Neural cell (in vitro differentiated cells): ENCODE results near the gene AQP6. TPM values are rescaled to one million over a fixed set of nuclear protein-coding genes. Genes with fewer than 3 reads are reported as not detected.

Experiments
- H2AFZ ChIP-seq: fragments of 200-600, 300-800 bp; sonication (generic), shearing (Covaris generic); 2 replicates; pipeline ENCODE4 v1.6.0; 2014; ENCODE audit warnings: low read depth, mild to moderate bottlenecking, antibody characterized with exemption, low read length, moderate library complexity
- H3F3A ChIP-seq: fragments of 200-600 bp; shearing (Covaris generic); 2 replicates; pipeline ENCODE4 v1.6.1; 2016; ENCODE audit warnings: mild to moderate bottlenecking, moderate library complexity, mixed read lengths, antibody characterized with exemption, low read length; ENCODE audit not compliant: insufficient read depth, poor library complexity, severe bottlenecking
- H3K27ac ChIP-seq: fragments of 200-600, 300-800 bp; sonication (generic), shearing (Covaris generic); 2 replicates; pipeline ENCODE4 v1.5.1; 2014; ENCODE audit warnings: mild to moderate bottlenecking, low read length, moderate library complexity
- H3K27me3 ChIP-seq: fragments of 300-800, 200-600 bp; sonication (generic), shearing (Covaris generic); 2 replicates; pipeline ENCODE4 v1.6.0; 2014; ENCODE audit warnings: mild to moderate bottlenecking, low read depth, low read length, moderate library complexity; ENCODE audit not compliant: insufficient read depth
- H3K36me3 ChIP-seq: fragments of 300-800, 200-600 bp; sonication (generic), shearing (Covaris generic); 2 replicates; pipeline ENCODE4 v1.5.1; 2014; ENCODE audit warnings: mild to moderate bottlenecking, antibody characterized with exemption, low read length, moderate library complexity; ENCODE audit not compliant: insufficient read depth
- H3K4me2 ChIP-seq: fragments of 300-800, 200-600 bp; sonication (generic), shearing (Covaris generic); 2 replicates; pipeline ENCODE4 v1.6.0; 2014; ENCODE audit warnings: mild to moderate bottlenecking, low read length
- H3K4me3 ChIP-seq: fragments of 300-800, 200-600 bp; sonication (generic), shearing (Covaris generic); 2 replicates; pipeline ENCODE4 v1.5.1; 2014; ENCODE audit warnings: mild to moderate bottlenecking, low read length, moderate library complexity
- H3K79me2 ChIP-seq: fragments of 200-600 bp; shearing (Covaris generic); replicated peaks from 2 replicates; pipeline ENCODE4 v1.6.0; 2014; ENCODE audit warnings: mild to moderate bottlenecking, low read length, moderate library complexity; ENCODE audit not compliant: insufficient read depth
- H3K9ac ChIP-seq: fragments of 300-800, 200-600 bp; sonication (generic), shearing (Covaris generic); 2 replicates; pipeline ENCODE4 v1.6.1; 2016; ENCODE audit warnings: mild to moderate bottlenecking, low read length, mixed read lengths
- H3K9me2 ChIP-seq: fragments of 200-600 bp; shearing (Covaris generic); 2 replicates; pipeline ENCODE4 v1.6.1; 2016; ENCODE audit warnings: mild to moderate bottlenecking, low read length, mixed read lengths; ENCODE audit not compliant: insufficient read depth
- H3K9me3 ChIP-seq: fragments of 200-600, 300-800 bp; sonication (generic), shearing (Covaris generic); 2 replicates; pipeline ENCODE4 v1.6.1; 2016; ENCODE audit warnings: mild to moderate bottlenecking, mixed run types, low read length, moderate library complexity, mixed read lengths
- H4K20me1 ChIP-seq: fragments of 200-600 bp; shearing (Covaris generic); 2 replicates; pipeline ENCODE4 v1.6.1; 2016; ENCODE audit warnings: mild to moderate bottlenecking, mixed run types; ENCODE audit not compliant: insufficient read depth
- EP300 ChIP-seq: fragments of 450-650 bp; conservative IDR thresholded peaks from 2 replicates; pipeline ENCODE4 v1.6.1; 2014; ENCODE audit warnings: antibody characterized with exemption, mild to moderate bottlenecking, moderate library complexity; ENCODE audit not compliant: poor library complexity, severe bottlenecking
- EZH2 ChIP-seq: fragments of 200-600, 300-800 bp; shearing (Covaris generic), sonication (generic); IDR thresholded peaks from 2 replicates; pipeline ENCODE4 v1.6.1; 2014; ENCODE audit warnings: antibody characterized with exemption, low read length, borderline replicate concordance, mild to moderate bottlenecking; ENCODE audit not compliant: insufficient read depth, poor library complexity, severe bottlenecking
- MXI1 ChIP-seq: fragments of 450-650 bp; conservative IDR thresholded peaks from 2 replicates; pipeline ENCODE4 v1.6.1; 2014; ENCODE audit warnings: antibody characterized with exemption, mild to moderate bottlenecking; ENCODE audit not compliant: poor library complexity, severe bottlenecking
- POLR2AphosphoS5 ChIP-seq: IDR thresholded peaks from 2 replicates; pipeline ENCODE4 v1.6.1; 2012
- RAD21 ChIP-seq: fragments of 450-650 bp; conservative IDR thresholded peaks from 2 replicates; pipeline ENCODE4 v1.6.1; 2014; ENCODE audit warnings: antibody characterized with exemption, mild to moderate bottlenecking, moderate library complexity
- REST ChIP-seq: IDR thresholded peaks from 2 replicates; pipeline ENCODE4 v1.6.1; 2012; ENCODE audit warnings: borderline replicate concordance
- SMC3 ChIP-seq: fragments of 450-650 bp; conservative IDR thresholded peaks from 2 replicates; pipeline ENCODE4 v1.6.1; 2014; ENCODE audit warnings: antibody characterized with exemption, mild to moderate bottlenecking, moderate library complexity; ENCODE audit not compliant: poor library complexity
- TAF1 ChIP-seq: IDR thresholded peaks from 2 replicates; pipeline ENCODE4 v1.6.1; 2012; ENCODE audit warnings: low read depth
- polyA plus RNA-seq: library from polyadenylated mRNA; depleted of rRNA; stranded (reverse); fragments of >200 nt; gene quantifications from 2 replicates; pipeline ENCODE4 v1.2.3, GENCODE V29; 2014
- TF ChIP-seq, protein P1 (sequence below): fragments of 450-650 bp; IDR thresholded peaks from 2 replicates; pipeline ENCODE4 v1.5.1; 2014; ENCODE audit warnings: antibody characterized with exemption, mild to moderate bottlenecking, moderate library complexity; ENCODE audit not compliant: poor library complexity, severe bottlenecking

The AQP6 gene
- polyA plus RNA-seq, 1 donor from 2014 or later, result not detected

DNA sequence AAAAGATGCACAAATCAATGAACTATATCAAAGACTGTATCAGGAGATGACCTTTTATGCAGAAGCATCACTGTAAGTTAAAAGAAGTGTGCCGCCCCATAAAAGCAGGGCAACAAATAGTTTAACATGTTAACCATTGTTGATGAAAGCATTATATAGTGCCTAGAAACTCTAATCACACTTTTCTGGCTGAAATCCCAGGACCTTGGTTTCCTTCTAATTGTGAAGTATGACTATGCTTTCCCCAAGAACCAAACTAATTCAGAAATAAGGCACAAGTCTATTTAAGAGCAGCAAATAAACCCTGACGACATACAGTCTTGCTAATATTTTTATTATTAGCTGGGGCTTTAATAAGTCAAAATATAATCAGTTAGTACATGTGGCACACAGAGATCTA lies 30.8 kb downstream of the AQP6 start:
- Histone ChIP-seq H2AFZ (no peak overlapping the region), H3K4me2 (no peak overlapping the region), H3K9me3 (no peaks in the 10 kb centered on the region), H3K27ac (no peak overlapping the region), H4K20me1 (no peaks in the 10 kb centered on the region), H3K27me3 (no peaks in the 10 kb centered on the region), H3K36me3 (no peaks in the 10 kb centered on the region), H3K79me2 (no peaks in the 10 kb centered on the region), H3F3A (no peaks in the 10 kb centered on the region), H3K9ac (no peak overlapping the region), H3K9me2 (no peaks in the 10 kb centered on the region), H3K4me3 (no peak overlapping the region)
- TF ChIP-seq, protein P1, sequence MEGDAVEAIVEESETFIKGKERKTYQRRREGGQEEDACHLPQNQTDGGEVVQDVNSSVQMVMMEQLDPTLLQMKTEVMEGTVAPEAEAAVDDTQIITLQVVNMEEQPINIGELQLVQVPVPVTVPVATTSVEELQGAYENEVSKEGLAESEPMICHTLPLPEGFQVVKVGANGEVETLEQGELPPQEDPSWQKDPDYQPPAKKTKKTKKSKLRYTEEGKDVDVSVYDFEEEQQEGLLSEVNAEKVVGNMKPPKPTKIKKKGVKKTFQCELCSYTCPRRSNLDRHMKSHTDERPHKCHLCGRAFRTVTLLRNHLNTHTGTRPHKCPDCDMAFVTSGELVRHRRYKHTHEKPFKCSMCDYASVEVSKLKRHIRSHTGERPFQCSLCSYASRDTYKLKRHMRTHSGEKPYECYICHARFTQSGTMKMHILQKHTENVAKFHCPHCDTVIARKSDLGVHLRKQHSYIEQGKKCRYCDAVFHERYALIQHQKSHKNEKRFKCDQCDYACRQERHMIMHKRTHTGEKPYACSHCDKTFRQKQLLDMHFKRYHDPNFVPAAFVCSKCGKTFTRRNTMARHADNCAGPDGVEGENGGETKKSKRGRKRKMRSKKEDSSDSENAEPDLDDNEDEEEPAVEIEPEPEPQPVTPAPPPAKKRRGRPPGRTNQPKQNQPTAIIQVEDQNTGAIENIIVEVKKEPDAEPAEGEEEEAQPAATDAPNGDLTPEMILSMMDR, result no peak
- TF ChIP-seq SMC3 (no peak), POLR2AphosphoS5 (no peak), RAD21 (no peak), REST (no peak), EP300 (no peak), EZH2 (no peak)

GRCh38 chr12:50004696-50005095 lies 31.9 kb downstream of the AQP6 start:
- Histone ChIP-seq H3K36me3 (no peaks in the 10 kb centered on the region), H3K9me3 (no peaks in the 10 kb centered on the region), H3K27me3 (no peaks in the 10 kb centered on the region), H3K9ac (no peak overlapping the region), H3K27ac (no peak overlapping the region), H4K20me1 (no peaks in the 10 kb centered on the region), H3K4me2 (no peak overlapping the region), H2AFZ (no peak overlapping the region), H3K9me2 (no peaks in the 10 kb centered on the region), H3F3A (no peaks in the 10 kb centered on the region), H3K4me3 (no peak overlapping the region), H3K79me2 (no peaks in the 10 kb centered on the region)
- TF ChIP-seq EP300 (no peak), RAD21 (no peak), REST (no peak), MXI1 (no peak), EZH2 (no peak), POLR2AphosphoS5 (no peak), SMC3 (no peak), TAF1 (no peak)
- TF ChIP-seq, protein P1, result no peak
